IMR-90 (cell line): Measurements from ENCODE around the gene PCCA. TPM values are rescaled to one million over a fixed set of nuclear protein-coding genes. Genes with fewer than 3 reads are reported as not detected.

Experiments
- ATAC-seq: fragments of 200-7000 bp; cut with Tn5 transposase; 2 replicates; pipeline ENCODE4 v1.9.1; 2020; ENCODE audit warnings: low read depth, mild to moderate bottlenecking, moderate library complexity
- BruUV-seq: library from RNA; stranded (reverse); fragments of 400-500 nt; replicated peaks from 2 replicates; lab custom pipeline; 2021; lab: Mats Ljungman, UMichigan
- CTCF ChIA-PET: fragments of 300-600 bp; formaldehyde crosslinking; extraction: SDS; loops from one replicate; lab custom pipeline; 2021; ENCODE audit warnings: antibody characterized with exemption; lab: Yijun Ruan, JAX
- POLR2A ChIA-PET: fragments of 300-600 bp; sonication (Branson Sonifier 250); formaldehyde crosslinking; loops from one replicate; lab custom pipeline; 2022; ENCODE audit warnings: antibody characterized with exemption; ENCODE audit not compliant: unreplicated experiment; lab: Charles Lee
- DNase-seq: peaks from one replicate; pipeline ENCODE4 v3.0.0; 2013
- H2AFZ ChIP-seq: replicated peaks from 2 replicates; pipeline ENCODE3; 2013; ENCODE audit warnings: low read length, mild to moderate bottlenecking; ENCODE audit not compliant: poor library complexity
- H2AK5ac ChIP-seq: 2 replicates; pipeline ENCODE4 v1.6.1; 2013; ENCODE audit warnings: low read depth, low read length, inconsistent platforms
- H2AK9ac ChIP-seq: replicated peaks from 2 replicates; pipeline ENCODE3; 2013; ENCODE audit warnings: mild to moderate bottlenecking, low read depth, low read length, moderate library complexity; ENCODE audit not compliant: poor library complexity
- H2BK120ac ChIP-seq: 2 replicates; pipeline ENCODE4 v1.6.1; 2013; ENCODE audit warnings: low read depth, low read length, inconsistent platforms
- H2BK15ac ChIP-seq: 3 replicates; pipeline ENCODE4 v1.6.1; 2013; ENCODE audit warnings: low read depth, low read length, inconsistent platforms
- H2BK20ac ChIP-seq: 2 replicates; pipeline ENCODE4 v1.6.1; 2013; ENCODE audit warnings: low read depth, mild to moderate bottlenecking, inconsistent platforms, low read length, moderate library complexity
- H2BK5ac ChIP-seq: 2 replicates; pipeline ENCODE4 v1.6.1; 2013; ENCODE audit warnings: mild to moderate bottlenecking, low read depth, low read length, inconsistent platforms; ENCODE audit not compliant: poor library complexity, severe bottlenecking
- H3K14ac ChIP-seq: replicated peaks from 2 replicates; pipeline ENCODE4 v1.6.1; 2013; ENCODE audit warnings: low read depth, low read length, inconsistent platforms
- H3K18ac ChIP-seq: 2 replicates; pipeline ENCODE4 v1.6.1; 2013; ENCODE audit warnings: low read depth, low read length, control low read depth
- H3K23ac ChIP-seq: 2 replicates; pipeline ENCODE4 v1.6.1; 2013; ENCODE audit warnings: low read depth, low read length, inconsistent platforms
- H3K27ac ChIP-seq: 2 replicates; pipeline ENCODE4 v1.5.1; 2013; ENCODE audit warnings: mild to moderate bottlenecking, control low read depth, low read length; ENCODE audit not compliant: insufficient read depth
- H3K27me3 ChIP-seq: 2 replicates; pipeline ENCODE4 v1.6.1; 2013; ENCODE audit warnings: low read length; ENCODE audit not compliant: control insufficient read depth, insufficient read depth
- H3K36me3 ChIP-seq: 2 replicates; pipeline ENCODE4 v1.6.1; 2013; ENCODE audit warnings: low read length, mixed read lengths; ENCODE audit not compliant: control insufficient read depth, insufficient read depth
- H3K4ac ChIP-seq: 2 replicates; pipeline ENCODE4 v1.6.1; 2013; ENCODE audit warnings: low read depth, low read length, inconsistent platforms
- H3K4me1 ChIP-seq: 2 replicates; pipeline ENCODE4 v1.6.1; 2013; ENCODE audit warnings: low read length, mixed read lengths; ENCODE audit not compliant: control insufficient read depth, insufficient read depth
- H3K4me2 ChIP-seq: 2 replicates; pipeline ENCODE4 v1.6.1; 2013; ENCODE audit warnings: low read depth, mild to moderate bottlenecking, control low read depth, low read length, moderate library complexity
- H3K4me3 ChIP-seq: 2 replicates; pipeline ENCODE4 v1.5.1; 2013; ENCODE audit warnings: low read depth, mild to moderate bottlenecking, control low read depth, low read length, moderate library complexity; ENCODE audit not compliant: insufficient read depth
- H3K56ac ChIP-seq: 2 replicates; pipeline ENCODE4 v1.6.1; 2013; ENCODE audit warnings: low read length, inconsistent platforms; ENCODE audit not compliant: insufficient read depth; ENCODE audit errors: extremely low read depth
- H3K79me1 ChIP-seq, 2 experiments: 2 replicates each; pipeline ENCODE4 v1.6.1; 2013; ENCODE audit warnings: low read length in 2 of 2, inconsistent platforms in 1 of 2, low read depth in 1 of 2
- H3K9ac ChIP-seq: 2 replicates; pipeline ENCODE4 v1.6.1; 2013; ENCODE audit warnings: low read depth, low read length, control low read depth
- H3K9me1 ChIP-seq: 2 replicates; pipeline ENCODE4 v1.6.1; 2013; ENCODE audit warnings: low read length, inconsistent platforms; ENCODE audit not compliant: insufficient read depth
- H3K9me3 ChIP-seq: 2 replicates; pipeline ENCODE4 v1.6.1; 2013; ENCODE audit warnings: low read length; ENCODE audit not compliant: control insufficient read depth, insufficient read depth
- H4K20me1 ChIP-seq: 2 replicates; pipeline ENCODE4 v1.6.1; 2013; ENCODE audit warnings: low read length, inconsistent platforms; ENCODE audit not compliant: insufficient read depth
- H4K5ac ChIP-seq: 2 replicates; pipeline ENCODE4 v1.6.1; 2013; ENCODE audit warnings: mild to moderate bottlenecking, low read depth, low read length, control low read depth
- H4K8ac ChIP-seq, 2 experiments: 2 replicates each; pipeline ENCODE4 v1.6.1; 2013; ENCODE audit warnings: low read depth in 2 of 2, low read length in 2 of 2, control low read depth in 1 of 2, inconsistent platforms in 1 of 2
- H4K91ac ChIP-seq: 2 replicates; pipeline ENCODE4 v1.6.1; 2013; ENCODE audit warnings: low read depth, low read length, inconsistent platforms; ENCODE audit not compliant: insufficient read depth
- CEBPB ChIP-seq: IDR thresholded peaks from 2 replicates; pipeline ENCODE4 v1.6.1; 2012; ENCODE audit warnings: low read depth, low read length, improper control_type of control experiment
- WGBS, 2 experiments: methylation state at CpG; one replicate each; pipeline versions ENCODE4 v1.1.5 to v1.1.7; 2013; ENCODE audit warnings: missing lambda C conversion rate in 2 of 2; ENCODE audit not compliant: insufficient read length in 1 of 2; ENCODE audit errors: extremely low coverage in 2 of 2; 5-methylcytosine and 5-hydroxymethylcytosine counted together
- dilution Hi-C: fragments of 300-500 bp; cut with HindIII; formaldehyde crosslinking; loops from one replicate; pipeline ENCODE4 v1.14.3; 2018; ENCODE audit warnings: low sequenced_read_pairs; ENCODE audit not compliant: unreplicated experiment
- in situ Hi-C: fragments of 300-500 bp; cut with MboI; formaldehyde crosslinking; loops from 3 replicates; pipeline ENCODE4 v1.14.3; 2019; ENCODE audit warnings: low sequenced_read_pairs, inconsistent platforms, mixed read lengths
- intact Hi-C: fragments of 100-400 bp; cut with micrococcal nuclease; formaldehyde crosslinking; loops from 2 replicates; pipeline ENCODE4 v1.10.0; 2022
- polyA plus RNA-seq, 3 experiments: library from polyadenylated mRNA; depleted of rRNA; stranded (reverse); fragments of >200 nt; gene quantifications; 2 replicates each; pipeline ENCODE4 v1.2.3, GENCODE V29; 2012; ENCODE audit warnings: low replicate concordance in 1 of 3
- total RNA-seq: library from RNA; depleted of rRNA; stranded (reverse); fragments of >200 nt; gene quantifications from 2 replicates; pipeline ENCODE4 v1.2.3, GENCODE V29; 2012
- TF ChIP-seq, protein P1 (sequence below): conservative IDR thresholded peaks from 2 replicates; pipeline ENCODE4 v1.5.1; 2012; ENCODE audit warnings: mild to moderate bottlenecking, low read depth, low read length, improper control_type of control experiment

The PCCA gene
- total and polyA plus RNA-seq, 2 of the 4 experiments (the other 2 are of a cell fraction): 7.6 to 24.0 TPM

DNA sequence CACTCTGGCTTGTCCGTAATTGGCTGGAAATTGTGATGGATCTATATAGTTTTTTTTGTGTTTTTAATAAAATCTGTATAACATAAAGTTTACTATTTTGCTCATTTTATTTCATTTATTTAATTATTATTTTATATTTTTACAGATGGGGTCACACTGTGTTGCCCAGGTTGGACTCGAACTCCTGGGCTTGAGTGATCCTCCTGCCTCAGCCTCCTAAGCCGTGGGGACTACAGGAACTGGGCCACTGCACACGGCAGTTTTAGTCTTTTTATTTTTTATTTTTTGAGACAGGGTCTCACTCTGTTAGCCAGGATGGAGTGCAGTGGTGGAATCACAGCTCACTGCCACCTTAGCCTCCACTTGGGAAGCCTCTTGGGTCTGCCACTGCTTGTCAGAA lies 58.9 kb downstream of the PCCA start:
- POLR2A ChIA-PET: no interaction called here

More for the DNA sequence above, 58.9 kb downstream of the PCCA start:
- Histone ChIP-seq H4K20me1 (no peaks in the 10 kb centered on the region), H2AFZ (no peak overlapping the region), H2AK9ac (no peak overlapping the region), H3K4me1 (no peaks in the 10 kb centered on the region), H3K27ac (no peak overlapping the region), H3K9me1 (no peaks in the 10 kb centered on the region; the same call in 1 of the 2 replicates), H3K4me2 (no peak overlapping the region), H3K79me1 (peaks cover 7% of the 10 kb centered on the region in 2 experiments; a peak in 1 of 4 replicates), H3K4ac (no peak overlapping the region), H3K23ac (no peak overlapping the region), H4K5ac (no peak overlapping the region), H4K8ac (no peak overlapping the region), H2BK20ac (no peak overlapping the region), H3K36me3 (peaks cover 10% of the 10 kb centered on the region), H4K91ac (no peak overlapping the region), H3K9ac (no peak overlapping the region), H2AK5ac (no peak overlapping the region), H3K18ac (no peak overlapping the region), H2BK5ac (no peak overlapping the region), H2BK15ac (no peak overlapping the region), H3K9me3 (no peaks in the 10 kb centered on the region), H3K4me3 (no peak overlapping the region), H2BK120ac (no peak overlapping the region), H3K27me3 (no peaks in the 10 kb centered on the region), H3K56ac (no peak overlapping the region), H3K14ac (no peak overlapping the region)
- no TSS peak for BruUV-seq
- DNase-seq (no peak), ATAC-seq (no peak)
- 60% methylated on average over 1 of the region's 4 CpGs; no CpG with 5 or more reads in 1 of the 2 experiments for WGBS, 2 experiments
- CTCF ChIA-PET: no interaction called here
- in situ Hi-C loops: no loop called here
- intact Hi-C loops: no loop called here
- dilution Hi-C loops: no loop called here
- TF ChIP-seq CEBPB: no peak
- TF ChIP-seq, protein P1, sequence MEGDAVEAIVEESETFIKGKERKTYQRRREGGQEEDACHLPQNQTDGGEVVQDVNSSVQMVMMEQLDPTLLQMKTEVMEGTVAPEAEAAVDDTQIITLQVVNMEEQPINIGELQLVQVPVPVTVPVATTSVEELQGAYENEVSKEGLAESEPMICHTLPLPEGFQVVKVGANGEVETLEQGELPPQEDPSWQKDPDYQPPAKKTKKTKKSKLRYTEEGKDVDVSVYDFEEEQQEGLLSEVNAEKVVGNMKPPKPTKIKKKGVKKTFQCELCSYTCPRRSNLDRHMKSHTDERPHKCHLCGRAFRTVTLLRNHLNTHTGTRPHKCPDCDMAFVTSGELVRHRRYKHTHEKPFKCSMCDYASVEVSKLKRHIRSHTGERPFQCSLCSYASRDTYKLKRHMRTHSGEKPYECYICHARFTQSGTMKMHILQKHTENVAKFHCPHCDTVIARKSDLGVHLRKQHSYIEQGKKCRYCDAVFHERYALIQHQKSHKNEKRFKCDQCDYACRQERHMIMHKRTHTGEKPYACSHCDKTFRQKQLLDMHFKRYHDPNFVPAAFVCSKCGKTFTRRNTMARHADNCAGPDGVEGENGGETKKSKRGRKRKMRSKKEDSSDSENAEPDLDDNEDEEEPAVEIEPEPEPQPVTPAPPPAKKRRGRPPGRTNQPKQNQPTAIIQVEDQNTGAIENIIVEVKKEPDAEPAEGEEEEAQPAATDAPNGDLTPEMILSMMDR: no peak
